Measurements from ENCODE around the gene BANP. TPM values are rescaled to one million over a fixed set of nuclear protein-coding genes. Genes with fewer than 3 reads are reported as not detected.

Gene BANP
- total and polyA plus RNA-seq, 2 of the 8 experiments (the other 6 are each of a cell fraction or from before 2014, with no cell fraction given): 25.8 to 39.8 TPM

DNA sequence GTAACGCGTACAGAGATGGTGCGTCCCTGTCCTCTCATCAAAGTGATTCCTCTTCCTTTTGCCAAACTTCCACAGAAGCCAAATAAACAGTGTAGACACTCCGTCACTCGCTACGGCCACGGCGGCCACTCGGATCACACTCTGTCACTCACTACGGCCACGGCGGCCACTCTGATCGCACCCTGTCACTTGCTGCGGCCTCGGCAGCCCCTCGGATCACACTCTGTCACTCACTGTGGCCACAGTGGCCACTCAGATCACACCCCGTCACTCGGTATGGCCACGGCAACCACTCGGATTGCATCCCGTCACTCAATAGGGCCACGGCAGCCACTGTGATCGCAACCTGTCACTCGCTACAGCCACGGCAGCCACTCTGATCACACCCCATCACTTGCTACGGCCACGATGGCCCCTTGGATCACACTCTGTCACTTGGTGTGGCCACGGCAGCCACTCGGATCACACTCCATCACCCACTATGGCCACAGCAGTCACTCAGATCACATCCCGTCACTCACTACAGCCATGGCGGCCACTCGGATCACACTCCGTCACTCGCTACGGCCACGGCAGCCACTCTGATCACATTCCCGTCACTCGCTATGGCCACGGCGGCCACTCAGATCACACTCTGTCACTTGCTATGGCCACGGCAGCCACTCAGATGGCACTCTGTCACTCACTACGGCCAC, 170.8 kb downstream of the BANP start:
- H3K9me3 ChIP-seq (ENCODE audit: insufficient read depth in 2 of 2, low read depth in 1 of 2, low read length in 1 of 2): no peaks in the 10 kb centered on the region; a peak in 1 of 4 replicates
- H3K14ac ChIP-seq (ENCODE audit: insufficient read length): no peak overlapping the region
- FAIRE-seq (no peak), DNase-seq (ENCODE audit: low read depth in 1 of 2, low spot score in 2 of 2) (no peak)
- no peak overlapping the region for H2AFZ ChIP-seq (ENCODE audit: low read length)
- H3K27me3 ChIP-seq (replicated peaks in 1 of 4; ENCODE audit: control insufficient read depth in 3 of 4, extremely low read depth in 1 of 4, insufficient read depth in 3 of 4, low read length in 3 of 4): no peaks in the 10 kb centered on the region
- H3K18ac ChIP-seq (ENCODE audit: extremely low read depth, low read length): no peak overlapping the region
- H3K9ac ChIP-seq (replicated peaks in 1 of 4; ENCODE audit: extremely low read depth in 1 of 4, low read depth in 3 of 4, low read length in 3 of 4): no peak overlapping the region
- POLR2A ChIA-PET (ENCODE audit: partially characterized antibody): no interaction called here
- no peak overlapping the region for H3K56ac ChIP-seq (replicated peaks; ENCODE audit: insufficient read length, low read depth, low read length)
- no peak overlapping the region; the same call in 1 of the 2 replicates for H4K8ac ChIP-seq (ENCODE audit: extremely low read depth, insufficient read depth, low read length)
- no peak overlapping the region for H3K4me2 ChIP-seq (ENCODE audit: insufficient read depth in 1 of 2, low read depth in 2 of 2, low read length in 2 of 2)
- no peak overlapping the region for H2BK12ac ChIP-seq (ENCODE audit: low read depth, low read length)
- H4K91ac ChIP-seq (replicated peaks; ENCODE audit: insufficient read length, low read length): no peak overlapping the region
- no peaks in the 10 kb centered on the region for H3K23me2 ChIP-seq (ENCODE audit: low read depth, low read length)
- no peak overlapping the region for H3K27ac ChIP-seq (ENCODE audit: low read depth, low read length)
- H3K79me1 ChIP-seq (ENCODE audit: low read depth, low read length): no peaks in the 10 kb centered on the region
- no peak overlapping the region for H3K4me3 ChIP-seq (ENCODE audit: extremely low read depth in 1 of 4, insufficient read depth in 2 of 4, low read depth in 3 of 4, low read length in 4 of 4)
- no peak overlapping the region for H2BK120ac ChIP-seq (replicated peaks; ENCODE audit: low read depth, low read length)
- 92% methylated on average over 39 of the region's 42 CpGs; no CpG with 5 or more reads in 1 of the 2 experiments for WGBS, 2 experiments (ENCODE audit: extremely low coverage in 1 of 2, insufficient coverage in 1 of 2, insufficient read length in 1 of 2, insufficient replicate concordance in 2 of 2, low coverage in 1 of 2, low lambda C conversion rate in 2 of 2, missing lambda C conversion rate in 1 of 2)
- no peak overlapping the region for H3K23ac ChIP-seq (ENCODE audit: insufficient read length)
- CTCF ChIA-PET (ENCODE audit: partially characterized antibody): no interaction called here
- no peak for TF ChIP-seq PHF8 (conservative IDR thresholded peaks at IDR 0.05; ENCODE audit: low read depth, low read length)
- TF ChIP-seq EP300 (IDR thresholded peaks at IDR 0.05; ENCODE audit: borderline replicate concordance in 1 of 2, low read depth in 2 of 2, low read length in 2 of 2): no peak
- no peak for TF ChIP-seq CTBP2 (IDR thresholded peaks at IDR 0.05; ENCODE audit: borderline replicate concordance, insufficient read depth, insufficient read length, low read length)
- no peak for TF ChIP-seq KDM4A (IDR thresholded peaks at IDR 0.05; ENCODE audit: low read depth, low read length, severe bottlenecking)
- TF ChIP-seq BACH1 (IDR thresholded peaks at IDR 0.05; ENCODE audit: low read length): no peak
- TF ChIP-seq CBX5 (IDR thresholded peaks at IDR 0.05; ENCODE audit: low read depth, low read length): no peak
- TF ChIP-seq ZNF274 (IDR thresholded peaks at IDR 0.05; ENCODE audit: borderline replicate concordance, extremely low read depth, low read length): no peak
- no peak for TF ChIP-seq SAP30 (IDR thresholded peaks at IDR 0.05; ENCODE audit: insufficient read depth, insufficient replicate concordance, low read length)
- TF ChIP-seq KDM1A (IDR thresholded peaks at IDR 0.05; ENCODE audit: borderline replicate concordance, low read length): no peak
- no peak overlapping the region for H2BK5ac ChIP-seq (ENCODE audit: low read depth, low read length)
- peaks cover 0 to 6% (median 3%) of the 10 kb centered on the region in 4 experiments; a peak in 3 of 7 replicates for H3K4me1 ChIP-seq (replicated peaks in 1 of 4; ENCODE audit: control insufficient read depth in 3 of 4, insufficient read depth in 4 of 4, low read length in 3 of 4)
- H2BK15ac ChIP-seq (ENCODE audit: low read length): no peak overlapping the region
- H3K4ac ChIP-seq (replicated peaks; ENCODE audit: insufficient read length, low read depth, low read length): no peak overlapping the region
- H4K20me1 ChIP-seq (replicated peaks in 1 of 2; ENCODE audit: control insufficient read depth in 1 of 2, insufficient read depth in 2 of 2, low read length in 2 of 2): no peaks in the 10 kb centered on the region
- H2BK20ac ChIP-seq (ENCODE audit: low read length): no peak overlapping the region
- no peaks in the 10 kb centered on the region for H3K79me2 ChIP-seq (ENCODE audit: control insufficient read depth in 1 of 2, insufficient read depth in 2 of 2, low read length in 2 of 2)
- H4K5ac ChIP-seq (ENCODE audit: insufficient read length, low read depth, low read length): no peak overlapping the region
- no peak overlapping the region for H2AK5ac ChIP-seq (ENCODE audit: low read depth, low read length)
- no peaks in the 10 kb centered on the region for H3K36me3 ChIP-seq (ENCODE audit: control insufficient read depth in 2 of 4, insufficient read depth in 4 of 4, low read length in 3 of 4)
